GM19467 (cell line): ENCODE measurements around the gene SEMA6C.
"Not testable (repeated sequence)": the region's sequence is repeated elsewhere in the genome, so short reads cannot be mapped to it uniquely, and the experiment has no call there.

Experiments
- ATAC-seq: cut with Tn5 transposase; IDR thresholded peaks from one replicate; pipeline ENCODE4 v1.9.1; 2021; ENCODE audit warnings: mild to moderate bottlenecking, moderate library complexity; ENCODE audit not compliant: unreplicated experiment

SEMA6C gene

GRCh38 chr1:151146412-151147131, at the start of gene SEMA6C:
Gene SEMA6C, minus strand, starts transcription at chr1:151146631. Its CDS starts 4,010 bp downstream, at chr1:151142621.
- peak; percentile 96 for ATAC-seq

- not testable (repeated sequence) for ATAC-seq
These were observed 48.6 kb upstream of the SEMA6C start for GRCh38 chr1:151194894-151195594.

- no peak for ATAC-seq
These were observed 47.4 kb upstream of the SEMA6C start for GRCh38 chr1:151193856-151194255.

- no peak for ATAC-seq
These were observed 46.9 kb upstream of the SEMA6C start for GRCh38 chr1:151193304-151193703.

- ATAC-seq, result no peak
These were observed 45.6 kb upstream of the SEMA6C start for GRCh38 chr1:151192047-151192446.

GRCh38 chr1:151189637-151190445, 43.4 kb upstream of the SEMA6C start, which contains the start of gene VPS72:
Gene VPS72, minus strand, starts transcription at chr1:151190197. Its CDS starts 76 bp downstream, at chr1:151190121.
- peak; percentile 78 for ATAC-seq

GRCh38 chr1:151188667-151189066, 42.2 kb upstream of the SEMA6C start:
- ATAC-seq, result not testable (repeated sequence)

- no peak for ATAC-seq
These were observed 40.8 kb upstream of the SEMA6C start for GRCh38 chr1:151187205-151187604.

- no peak for ATAC-seq
These were observed 37.8 kb upstream of the SEMA6C start for GRCh38 chr1:151184211-151184610.

GRCh38 chr1:151176514-151177045, 30.1 kb upstream of the SEMA6C start:
- no peak for ATAC-seq

GRCh38 chr1:151175863-151176262, 29.4 kb upstream of the SEMA6C start, which contains the start of gene TMOD4:
Gene TMOD4, minus strand, starts transcription at chr1:151175981. Its CDS starts 1,106 bp downstream, at chr1:151174875.
- ATAC-seq, result no peak

GRCh38 chr1:151175041-151175741, 28.8 kb upstream of the SEMA6C start:
- ATAC-seq, result no peak

GRCh38 chr1:151171190-151171589, 24.8 kb upstream of the SEMA6C start:
- ATAC-seq, result no peak

- ATAC-seq, result no peak
These were observed 20.7 kb upstream of the SEMA6C start for GRCh38 chr1:151167116-151167515.

- ATAC-seq, result no peak
These were observed 20.1 kb upstream of the SEMA6C start for GRCh38 chr1:151166505-151166956.

GRCh38 chr1:151165738-151166504, 19.5 kb upstream of the SEMA6C start, which contains the start of the genes LYSMD1 and SCNM1:
Gene LYSMD1, minus strand, starts transcription at chr1:151165902. Its CDS starts 644 bp downstream, at chr1:151165258.
Gene SCNM1, plus strand, starts transcription at chr1:151166144. Its CDS starts 9 bp downstream, at chr1:151166153.
- peak; percentile 86 for ATAC-seq

GRCh38 chr1:151165281-151165737, 18.9 kb upstream of the SEMA6C start:
- ATAC-seq, result no peak

- ATAC-seq, result no peak
These were observed 18.4 kb upstream of the SEMA6C start for GRCh38 chr1:151164732-151165280.

GRCh38 chr1:151159373-151159772, 12.9 kb upstream of the SEMA6C start:
- ATAC-seq, result no peak
